ENCODE measurements around the gene SINHCAF.

DNA sequence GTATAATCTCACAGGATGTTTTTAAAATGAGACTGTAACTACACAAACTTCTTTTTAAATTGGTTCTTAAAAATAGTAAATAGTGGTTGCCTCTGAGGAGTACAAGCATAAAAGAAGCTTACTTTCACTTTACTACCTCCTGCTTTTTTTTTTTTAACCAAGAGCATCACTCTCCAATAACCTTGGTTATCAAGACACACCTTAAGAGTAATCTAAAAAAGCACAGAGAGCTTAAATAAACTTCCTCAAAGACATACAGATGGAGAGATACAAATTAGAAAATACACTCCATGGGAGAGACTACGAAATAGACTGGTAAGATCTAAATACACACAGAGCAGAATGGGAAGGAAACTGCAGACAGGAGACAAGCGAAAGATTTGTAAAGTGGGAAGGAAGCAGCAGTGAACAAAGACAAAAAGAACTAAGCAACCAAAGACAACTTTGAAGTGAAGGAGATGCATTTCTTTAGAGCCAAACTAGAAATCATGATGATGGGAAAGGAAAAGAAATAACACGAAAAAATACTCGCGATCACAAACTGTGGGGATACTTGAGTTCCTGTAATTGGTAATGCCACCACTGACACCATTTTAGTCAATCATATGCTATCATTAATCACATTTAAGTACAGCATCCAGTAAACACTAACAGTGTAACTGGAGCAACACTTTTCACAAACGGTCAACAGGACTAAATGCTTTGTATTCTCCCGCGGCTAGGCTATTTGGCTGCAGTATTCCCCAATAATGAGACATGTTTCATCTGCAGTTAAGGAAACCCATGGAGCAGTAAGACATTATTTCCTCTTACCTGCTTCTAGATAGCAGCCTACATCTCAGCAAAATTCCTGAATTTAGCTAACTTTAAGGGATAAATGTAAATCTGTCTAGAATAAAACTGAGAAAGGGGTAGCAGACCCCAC is 8.2 kb downstream of the SINHCAF start:
- TF ChIP-seq, protein P1, sequence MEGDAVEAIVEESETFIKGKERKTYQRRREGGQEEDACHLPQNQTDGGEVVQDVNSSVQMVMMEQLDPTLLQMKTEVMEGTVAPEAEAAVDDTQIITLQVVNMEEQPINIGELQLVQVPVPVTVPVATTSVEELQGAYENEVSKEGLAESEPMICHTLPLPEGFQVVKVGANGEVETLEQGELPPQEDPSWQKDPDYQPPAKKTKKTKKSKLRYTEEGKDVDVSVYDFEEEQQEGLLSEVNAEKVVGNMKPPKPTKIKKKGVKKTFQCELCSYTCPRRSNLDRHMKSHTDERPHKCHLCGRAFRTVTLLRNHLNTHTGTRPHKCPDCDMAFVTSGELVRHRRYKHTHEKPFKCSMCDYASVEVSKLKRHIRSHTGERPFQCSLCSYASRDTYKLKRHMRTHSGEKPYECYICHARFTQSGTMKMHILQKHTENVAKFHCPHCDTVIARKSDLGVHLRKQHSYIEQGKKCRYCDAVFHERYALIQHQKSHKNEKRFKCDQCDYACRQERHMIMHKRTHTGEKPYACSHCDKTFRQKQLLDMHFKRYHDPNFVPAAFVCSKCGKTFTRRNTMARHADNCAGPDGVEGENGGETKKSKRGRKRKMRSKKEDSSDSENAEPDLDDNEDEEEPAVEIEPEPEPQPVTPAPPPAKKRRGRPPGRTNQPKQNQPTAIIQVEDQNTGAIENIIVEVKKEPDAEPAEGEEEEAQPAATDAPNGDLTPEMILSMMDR (IDR thresholded peaks at IDR 0.05; ENCODE audit: insufficient read depth, low read length): no peak
- TF ChIP-seq, protein P2, sequence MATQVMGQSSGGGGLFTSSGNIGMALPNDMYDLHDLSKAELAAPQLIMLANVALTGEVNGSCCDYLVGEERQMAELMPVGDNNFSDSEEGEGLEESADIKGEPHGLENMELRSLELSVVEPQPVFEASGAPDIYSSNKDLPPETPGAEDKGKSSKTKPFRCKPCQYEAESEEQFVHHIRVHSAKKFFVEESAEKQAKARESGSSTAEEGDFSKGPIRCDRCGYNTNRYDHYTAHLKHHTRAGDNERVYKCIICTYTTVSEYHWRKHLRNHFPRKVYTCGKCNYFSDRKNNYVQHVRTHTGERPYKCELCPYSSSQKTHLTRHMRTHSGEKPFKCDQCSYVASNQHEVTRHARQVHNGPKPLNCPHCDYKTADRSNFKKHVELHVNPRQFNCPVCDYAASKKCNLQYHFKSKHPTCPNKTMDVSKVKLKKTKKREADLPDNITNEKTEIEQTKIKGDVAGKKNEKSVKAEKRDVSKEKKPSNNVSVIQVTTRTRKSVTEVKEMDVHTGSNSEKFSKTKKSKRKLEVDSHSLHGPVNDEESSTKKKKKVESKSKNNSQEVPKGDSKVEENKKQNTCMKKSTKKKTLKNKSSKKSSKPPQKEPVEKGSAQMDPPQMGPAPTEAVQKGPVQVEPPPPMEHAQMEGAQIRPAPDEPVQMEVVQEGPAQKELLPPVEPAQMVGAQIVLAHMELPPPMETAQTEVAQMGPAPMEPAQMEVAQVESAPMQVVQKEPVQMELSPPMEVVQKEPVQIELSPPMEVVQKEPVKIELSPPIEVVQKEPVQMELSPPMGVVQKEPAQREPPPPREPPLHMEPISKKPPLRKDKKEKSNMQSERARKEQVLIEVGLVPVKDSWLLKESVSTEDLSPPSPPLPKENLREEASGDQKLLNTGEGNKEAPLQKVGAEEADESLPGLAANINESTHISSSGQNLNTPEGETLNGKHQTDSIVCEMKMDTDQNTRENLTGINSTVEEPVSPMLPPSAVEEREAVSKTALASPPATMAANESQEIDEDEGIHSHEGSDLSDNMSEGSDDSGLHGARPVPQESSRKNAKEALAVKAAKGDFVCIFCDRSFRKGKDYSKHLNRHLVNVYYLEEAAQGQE (IDR thresholded peaks at IDR 0.05; ENCODE audit: insufficient replicate concordance, low read depth): no peak
- TF ChIP-seq SPI1 (IDR thresholded peaks at IDR 0.05; ENCODE audit: borderline replicate concordance, low read depth) (no peak), POLR2AphosphoS5 (IDR thresholded peaks at IDR 0.05; ENCODE audit: low read depth) (no peak), GABPA (IDR thresholded peaks at IDR 0.05; ENCODE audit: low read depth) (no peak)
